ENCODE results near the gene CBX7. TPM values are rescaled to one million over a fixed set of nuclear protein-coding genes. Genes with fewer than 3 reads are reported as not detected.
A peak's percentile ranks its signal among the peaks of the same experiment; 100 is the strongest.

The CBX7 gene
- total and polyA plus RNA-seq, 2 of the 8 experiments (the other 6 are each of a cell fraction or from before 2014, with no cell fraction given): 6.9 to 8.7 TPM

GRCh38 chr22:39170825-39171622, 18.5 kb upstream of the CBX7 start (continued):
- TF ChIP-seq, protein P1, sequence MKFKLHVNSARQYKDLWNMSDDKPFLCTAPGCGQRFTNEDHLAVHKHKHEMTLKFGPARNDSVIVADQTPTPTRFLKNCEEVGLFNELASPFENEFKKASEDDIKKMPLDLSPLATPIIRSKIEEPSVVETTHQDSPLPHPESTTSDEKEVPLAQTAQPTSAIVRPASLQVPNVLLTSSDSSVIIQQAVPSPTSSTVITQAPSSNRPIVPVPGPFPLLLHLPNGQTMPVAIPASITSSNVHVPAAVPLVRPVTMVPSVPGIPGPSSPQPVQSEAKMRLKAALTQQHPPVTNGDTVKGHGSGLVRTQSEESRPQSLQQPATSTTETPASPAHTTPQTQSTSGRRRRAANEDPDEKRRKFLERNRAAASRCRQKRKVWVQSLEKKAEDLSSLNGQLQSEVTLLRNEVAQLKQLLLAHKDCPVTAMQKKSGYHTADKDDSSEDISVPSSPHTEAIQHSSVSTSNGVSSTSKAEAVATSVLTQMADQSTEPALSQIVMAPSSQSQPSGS (IDR thresholded peaks at IDR 0.05; ENCODE audit: low read length): no peak
- TF ChIP-seq EZH2 (IDR thresholded peaks at IDR 0.05; ENCODE audit: low read depth, low read length, severe bottlenecking) (no peak), TCF12 (IDR thresholded peaks at IDR 0.05; ENCODE audit: low read depth, low read length) (no peak), RAD21 (IDR thresholded peaks at IDR 0.05 in 1 of 2, conservative IDR thresholded peaks at IDR 0.05 in 1 of 2; ENCODE audit: low read depth in 2 of 2, low read length in 2 of 2) (peak; percentile 97 to 99), KDM4A (IDR thresholded peaks at IDR 0.05; ENCODE audit: low read depth, low read length, severe bottlenecking) (no peak), RBBP5 (IDR thresholded peaks at IDR 0.05; ENCODE audit: borderline replicate concordance, low read depth, low read length) (no peak), POLR2AphosphoS5 (IDR thresholded peaks at IDR 0.05; ENCODE audit: low read depth, low read length) (no peak), CHD2 (IDR thresholded peaks at IDR 0.05; ENCODE audit: low read length) (peak; percentile 44; the same call in 1 of the 2 replicates), NANOG (IDR thresholded peaks at IDR 0.05; ENCODE audit: insufficient read depth, low read depth, low read length, poor library complexity, severe bottlenecking) (no peak), SRF (IDR thresholded peaks at IDR 0.05; ENCODE audit: low read depth, low read length) (no peak), TAF1 (IDR thresholded peaks at IDR 0.05; ENCODE audit: low read depth, low read length) (no peak), CTBP2 (IDR thresholded peaks at IDR 0.05; ENCODE audit: borderline replicate concordance, insufficient read depth, insufficient read length, low read length) (no peak), JUN (IDR thresholded peaks at IDR 0.05; ENCODE audit: low read depth, low read length) (0 out of 2 replicates have a peak, but pooled peaks have one; percentile 14), GABPA (IDR thresholded peaks at IDR 0.05; ENCODE audit: borderline replicate concordance, insufficient read depth, low read length) (peak; percentile 54; the same call in 1 of the 2 replicates), CREB1 (IDR thresholded peaks at IDR 0.05) (0 out of 2 replicates have a peak, but pooled peaks have one; percentile 22), YY1 (IDR thresholded peaks at IDR 0.05; ENCODE audit: low read depth, low read length) (no peak; the same call in 1 of the 2 replicates), BACH1 (IDR thresholded peaks at IDR 0.05; ENCODE audit: low read length) (peak; percentile 9; the same call in 1 of the 2 replicates), PHF8 (conservative IDR thresholded peaks at IDR 0.05; ENCODE audit: low read depth, low read length) (no peak), KDM1A (IDR thresholded peaks at IDR 0.05; ENCODE audit: borderline replicate concordance, low read length) (no peak), TAF7 (optimal IDR thresholded peaks at IDR 0.05; ENCODE audit: borderline replicate concordance, low read depth, low read length) (no peak)
